Occipital lobe (tissue), 2 donors: ENCODE data around the gene SLC25A4. TPM values are rescaled to one million over a fixed set of nuclear protein-coding genes. Genes with fewer than 3 reads are reported as not detected.
"Not testable (repeated sequence)": the region's sequence is repeated elsewhere in the genome, so short reads cannot be mapped to it uniquely, and the experiment has no call there.

Experiments
- DNase-seq: peaks from one replicate; lab custom pipeline; 2025; lab: John Stamatoyannopoulos, UW
- total RNA-seq: library from RNA; depleted of rRNA; stranded (reverse); fragments of >200 nt; gene quantifications from one replicate; pipeline ENCODE4 v1.2.3, GENCODE V29; 2014

The SLC25A4 gene
- total RNA-seq, 1 donor from 2014 or later = 31.0 TPM

DNA sequence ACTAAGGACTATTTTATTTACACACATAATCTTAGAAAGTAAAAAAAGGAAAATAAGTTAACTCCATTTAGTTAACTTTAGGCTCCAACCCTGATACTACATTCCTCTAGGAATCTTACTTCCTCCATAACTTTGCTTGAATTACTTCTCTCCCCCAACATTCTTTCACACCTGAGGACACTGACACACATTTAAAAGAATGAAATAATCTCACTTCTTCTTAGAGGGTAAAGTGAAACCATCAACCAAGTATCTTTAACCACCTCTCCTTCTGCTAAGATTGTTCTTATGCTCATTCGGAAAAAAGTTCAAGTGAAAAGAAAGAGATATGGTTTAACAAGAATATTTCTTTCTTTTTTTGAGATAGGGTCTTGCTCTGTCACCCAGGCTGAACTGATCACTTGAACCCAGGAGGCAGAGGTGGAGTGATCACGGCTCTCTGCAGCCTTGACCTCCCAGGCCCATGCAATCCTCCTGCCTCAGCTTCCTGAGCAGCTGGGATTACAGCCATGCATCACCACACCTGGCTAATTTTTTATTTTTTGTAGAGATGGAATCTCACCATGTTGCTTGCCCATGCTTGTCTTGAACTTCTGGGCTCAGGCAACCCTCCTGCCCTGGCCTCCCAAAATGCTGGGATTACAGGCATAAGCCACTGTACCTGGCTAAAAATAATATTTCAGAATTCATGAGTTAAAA lies 28.5 kb downstream of the SLC25A4 start:
- DNase-seq = no peak

- DNase-seq = no peak
These were observed 36.4 kb downstream of the SLC25A4 start for GRCh38 chr4:185179488-185179887.

DNA sequence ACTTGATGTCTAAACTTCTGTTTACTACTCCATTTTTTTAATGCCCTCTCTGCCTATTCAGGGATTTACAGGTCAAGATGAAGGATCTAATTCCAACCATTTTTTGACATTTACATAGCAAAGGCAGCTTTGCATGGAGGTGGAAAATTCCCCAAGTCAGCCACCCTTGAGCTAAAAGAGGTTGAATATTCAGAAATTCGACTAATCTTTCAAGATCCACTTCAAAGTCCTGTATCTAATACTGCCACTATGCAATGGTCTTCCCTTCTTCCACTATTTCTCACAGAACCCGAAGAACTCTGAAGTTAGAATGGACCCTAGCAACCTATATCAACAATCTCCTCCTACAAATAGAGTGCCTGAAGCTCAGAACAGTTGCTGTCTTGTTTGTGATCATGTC lies 39.2 kb downstream of the SLC25A4 start:
- DNase-seq = no peak

DNA sequence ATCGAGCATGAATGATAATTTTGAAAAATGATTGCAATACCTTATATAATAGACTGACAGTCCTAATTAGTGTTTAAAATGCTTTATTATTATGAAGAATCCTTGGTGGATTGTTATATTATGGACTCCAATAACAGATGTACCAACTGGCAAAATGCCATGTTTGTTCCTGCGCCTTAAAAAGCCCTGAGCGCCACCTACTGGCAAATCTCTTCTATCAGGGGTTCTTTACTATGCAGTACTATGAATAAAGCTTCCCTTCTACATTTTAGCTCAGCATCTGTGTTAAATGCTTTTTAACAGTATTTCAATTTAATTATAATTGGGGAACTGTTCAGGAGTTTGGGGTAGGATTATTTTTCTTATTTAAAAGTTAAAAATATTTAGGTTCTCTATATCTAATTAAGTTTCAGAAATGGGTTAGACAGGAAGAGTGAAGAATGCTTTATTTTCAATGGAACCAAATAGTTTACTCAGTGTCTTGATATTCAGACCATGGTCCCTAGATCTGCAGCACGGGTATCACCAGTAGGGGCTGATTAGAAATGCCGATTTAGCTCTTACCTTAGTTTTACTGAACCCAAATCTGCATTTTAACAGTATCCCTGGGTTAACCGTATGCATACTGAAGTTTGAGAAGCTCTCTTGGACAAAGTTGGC lies 40.7 kb downstream of the SLC25A4 start:
- DNase-seq = peak; percentile 46

DNA sequence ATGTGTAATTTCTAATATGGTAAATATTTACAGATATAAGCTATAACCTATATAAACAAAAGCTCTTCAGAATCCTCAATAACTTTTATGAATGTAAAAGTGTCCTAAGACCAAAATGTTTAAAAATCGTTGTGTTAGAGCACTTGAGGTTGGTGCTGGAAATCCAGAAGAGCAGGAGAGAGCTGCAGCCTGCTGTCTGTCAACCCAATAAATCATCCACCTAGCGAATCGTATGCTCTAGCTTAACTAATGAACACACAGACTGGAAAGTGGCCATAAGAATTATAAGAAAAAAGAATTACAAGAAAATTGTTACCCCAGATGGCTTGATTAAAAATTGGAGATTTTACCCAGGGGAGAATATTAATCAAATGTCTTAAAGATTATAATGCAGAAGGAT lies 43.7 kb downstream of the SLC25A4 start:
- DNase-seq = no peak

DNA sequence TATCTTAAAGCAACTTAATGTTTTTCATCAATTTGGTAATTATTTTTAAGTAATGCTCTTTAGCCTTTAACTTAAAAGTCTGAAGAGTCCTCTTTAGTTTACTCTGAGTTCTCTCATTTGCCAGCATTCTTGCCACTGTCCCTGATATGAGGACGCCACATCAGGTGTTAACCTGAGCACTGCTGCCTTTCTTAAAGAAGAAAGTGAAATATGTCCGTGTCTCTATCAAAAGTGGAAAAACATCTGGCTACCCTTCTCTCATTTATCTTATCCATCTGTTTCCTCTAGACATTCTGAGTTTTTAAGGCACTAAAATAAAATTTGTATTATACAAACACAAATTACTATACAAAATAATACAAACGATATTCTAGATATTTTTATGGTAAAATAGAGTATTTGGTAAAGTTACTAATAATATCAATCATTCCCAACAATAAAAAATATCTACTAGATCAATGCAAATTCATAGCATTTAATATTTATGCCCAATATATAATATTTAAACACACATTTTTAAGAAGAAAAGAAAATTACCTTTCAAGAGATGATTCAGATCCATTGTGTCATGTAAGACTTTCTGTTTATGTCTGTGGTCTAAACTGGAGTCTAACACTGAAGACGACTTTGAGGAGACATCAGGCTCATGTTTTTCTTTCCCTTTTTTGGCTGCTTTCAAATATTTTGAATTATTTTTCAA lies 46.7 kb downstream of the SLC25A4 start:
- DNase-seq = no peak

- no peak for DNase-seq
These were observed 47.3 kb downstream of the SLC25A4 start for GRCh38 chr4:185190306-185190856.

DNA sequence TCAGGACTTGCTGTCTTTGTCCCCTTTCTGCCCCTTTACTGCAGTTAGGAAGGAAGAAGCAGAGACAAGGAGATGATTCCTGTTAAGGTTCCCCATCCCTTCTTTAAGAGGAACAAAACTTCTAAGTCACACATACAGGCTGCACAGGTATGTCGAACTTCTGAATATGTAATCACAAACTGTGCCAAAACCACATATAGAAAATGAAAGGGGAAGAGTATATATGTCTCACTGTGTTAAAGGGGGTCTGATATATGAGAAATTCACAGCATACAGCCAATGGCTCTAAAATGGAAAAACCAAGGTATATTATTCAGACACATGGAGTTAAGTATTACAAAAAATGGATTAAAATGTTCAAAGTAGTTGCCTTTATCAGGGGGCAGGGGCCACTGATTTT lies 49.0 kb downstream of the SLC25A4 start:
- no peak for DNase-seq

GRCh38 chr4:185194924-185195888 lies 52.1 kb downstream of the SLC25A4 start:
- no peak for DNase-seq

DNA sequence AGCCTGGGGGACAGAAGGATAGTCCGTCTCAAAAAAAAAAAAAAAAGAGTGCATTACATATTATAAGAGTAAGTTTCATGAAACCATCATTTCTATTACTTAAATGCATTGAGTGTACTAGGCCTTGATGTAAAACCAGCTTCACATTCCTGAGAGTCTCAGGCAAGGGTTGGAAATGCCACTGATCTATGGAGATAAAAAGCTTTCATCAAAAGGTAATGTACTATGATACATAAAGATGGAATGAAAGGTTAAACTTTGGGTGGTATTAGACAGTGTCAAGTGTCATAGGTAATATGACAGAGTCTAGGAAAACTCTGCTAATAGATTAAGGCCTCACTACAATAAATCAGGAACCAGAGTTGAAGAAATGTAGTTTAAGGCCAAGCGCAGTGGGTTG lies 53.4 kb downstream of the SLC25A4 start:
- DNase-seq = no peak

GRCh38 chr4:185198189-185198588 lies 55.1 kb downstream of the SLC25A4 start:
- DNase-seq = not testable (repeated sequence)

Other genes starting within 250 kb of the SLC25A4 start
- not detected for gene HELT, start 124.8 kb upstream of the SLC25A4 start, total RNA-seq
- 73.5 TPM for gene CFAP97, start 60.7 kb downstream of the SLC25A4 start, total RNA-seq
- 50.4 TPM for gene SNX25, start 66.3 kb downstream of the SLC25A4 start, total RNA-seq